Heart right ventricle (tissue), 16 donors: ENCODE data around the gene OLIG1. TPM values are rescaled to one million over a fixed set of nuclear protein-coding genes. Genes with fewer than 3 reads are reported as not detected.

Source experiments
- ATAC-seq, 8 donors: fragments of 200-7000 bp; cut with Tn5 transposase; one replicate each; pipeline ENCODE4 v1.9.1; 2020; ENCODE audit warnings: mild to moderate bottlenecking in 8 of 8, moderate library complexity in 8 of 8, moderate number of reproducible peaks in 1 of 8
- DNase-seq, 2 donors: peaks; one replicate each; pipeline ENCODE4 v3.0.0-alpha.2; 2020
- H3K27ac ChIP-seq, 10 donors: fragments of 200-600 bp; sonication (generic) in 2 of 10; one replicate each; pipeline versions ENCODE4 v1.5.0 to v1.8.0; 2020 to 2022; ENCODE audit warnings: mild to moderate bottlenecking in 3 of 10
- H3K27me3 ChIP-seq, 7 donors: fragments of 200-600 bp; one replicate each; pipeline ENCODE4 v1.8.0; 2021 to 2022; ENCODE audit warnings: mild to moderate bottlenecking in 2 of 7
- H3K36me3 ChIP-seq, 9 donors: fragments of 200-600 bp; sonication (generic) in 1 of 9; one replicate each; pipeline versions ENCODE4 v1.5.0 to v1.8.0; 2020 to 2022; ENCODE audit warnings: mild to moderate bottlenecking in 2 of 9
- H3K4me1 ChIP-seq, 9 donors: fragments of 200-600 bp; sonication (generic) in 1 of 9; one replicate each; pipeline versions ENCODE4 v1.5.0 to v1.8.0; 2020 to 2022; ENCODE audit warnings: mild to moderate bottlenecking in 4 of 9
- H3K4me3 ChIP-seq, 10 donors: fragments of 200-600 bp; sonication (generic) in 2 of 10; one replicate each; pipeline versions ENCODE4 v1.5.0 to v1.8.0; 2020 to 2022; ENCODE audit warnings: mild to moderate bottlenecking in 7 of 10, moderate library complexity in 2 of 10
- H3K9me3 ChIP-seq, 11 donors: fragments of 200-600 bp in 10 of 11; sonication (generic) in 2 of 11; one replicate each; pipeline versions ENCODE4 v1.5.0 to v1.8.0; 2013 to 2022; ENCODE audit warnings: mild to moderate bottlenecking in 2 of 11, control low read depth in 1 of 11, moderate library complexity in 1 of 11
- WGBS, 2 donors: extraction: QIAGEN DNeasy Blood & Tissue Kit; methylation state at CpG; one replicate each; pipeline ENCODE4 v1.1.7; 2013; ENCODE audit warnings: inconsistent platforms in 1 of 2; 5-methylcytosine and 5-hydroxymethylcytosine counted together
- intact Hi-C, 10 donors: fragments of 100-400 bp; cut with DNase I; formaldehyde crosslinking; loops; one replicate each; pipeline versions ENCODE4 v1.11.1 to v1.14.2; 2022
- polyA plus RNA-seq, 2 donors: library from polyadenylated mRNA; stranded (reverse); fragments of 200-250 nt; gene quantifications; one replicate each; pipeline ENCODE4 v1.2.3, GENCODE V29; 2013
- total RNA-seq, 10 donors: library from RNA; stranded (reverse); fragmentation: NEBNext Ultra II Directional in 3 of 10; extraction: Animal tissue kit (Norgen Biotek cat#: 25700) in 3 of 10; gene quantifications; one replicate each; pipeline versions ENCODE4 v1.2.1 to v1.2.4, GENCODE V29; 2021 to 2023
- TF ChIP-seq, protein P1 (sequence below), 9 donors: fragments of 200-600 bp; sonication (generic) in 2 of 9; IDR thresholded peaks; one replicate each; pipeline versions ENCODE4 v1.5.0 to v1.8.0; 2021 to 2022; ENCODE audit warnings: antibody characterized with exemption in 9 of 9, mild to moderate bottlenecking in 5 of 9, moderate library complexity in 1 of 9
- donor health status: Arrhythmogenic right ventricular cardiomyopathy.
- donor health status: ischemic (EF 13 %, LVEDD 7.1; RV severe dilation, severe dysfunction).
- donor health status: healthy with polysubstance abuse.
- donor health status: DM: no; HTN: yes; CAD: no.
- donor health status: DM: no; HTN: no; CAD: no.
- donor health status: ischemic (EF 25% LVEDD 6.9; RV normal size, moderate dysfunction).
- donor health status: ischemic (EF 25% LVEDD 5.7; RV mildly dilated, moderate dysfunction).
- donor health status: healthy.
- donor health status: DM: yes; HTN: yes; CAD: no.
- donor health status: Ischemic cardiomyopathy.
- donor health status: ischemic (EF 35%, LVEDD 5.7; RV mildly dilated, moderate dysfunction).
- donor health status: nonischemic (EF 11% LVEDD 7.7; RV severe dilation, severe dysfunction).
- donor health status: DM: yes; HTN: yes; CAD: no.
- donor health status: PGD.
- donor health status: ischemic (EF 29% LVEDD 5.4; RV normal size, mild dysfunction).
- donor health status: nonischemic (EF 23%, LVEDD 6.1; RV moderate dilation, normal function).

OLIG1 gene
- total and polyA plus RNA-seq, 12 donors, result 0.09 to 0.49 (median 0.12) TPM; not detected in 8

DNA sequence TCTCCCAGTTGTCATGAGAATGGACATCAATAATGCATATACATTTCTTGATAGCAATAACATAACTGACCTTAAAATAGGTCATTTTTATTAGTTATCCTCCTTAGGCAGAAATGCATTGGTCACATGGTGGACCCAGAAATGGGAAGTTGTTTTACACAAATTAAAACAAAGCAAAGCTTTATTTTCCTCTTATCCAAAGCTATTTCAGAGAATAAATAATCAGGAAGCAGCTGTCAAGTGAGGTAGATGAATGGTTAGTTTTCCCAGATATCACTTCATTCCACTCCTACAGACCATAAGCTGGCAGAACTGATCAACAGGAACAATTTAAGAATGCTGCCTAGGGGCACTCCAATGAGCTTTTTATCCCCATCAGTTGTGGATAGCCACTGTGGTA lies 16.0 kb upstream of the OLIG1 start:
- no peak for ATAC-seq
- Histone ChIP-seq H3K27ac (no peak overlapping the region), H3K36me3 (no peaks in the 10 kb centered on the region), H3K4me3 (no peak overlapping the region), H3K4me1 (peaks cover 0 to 23% (median 6%) of the 10 kb centered on the region in 9 donors), H3K9me3 (no peaks in the 10 kb centered on the region), H3K27me3 (peaks cover 0 to 41% (median 4%) of the 10 kb centered on the region in 7 donors)
- TF ChIP-seq, protein P1, sequence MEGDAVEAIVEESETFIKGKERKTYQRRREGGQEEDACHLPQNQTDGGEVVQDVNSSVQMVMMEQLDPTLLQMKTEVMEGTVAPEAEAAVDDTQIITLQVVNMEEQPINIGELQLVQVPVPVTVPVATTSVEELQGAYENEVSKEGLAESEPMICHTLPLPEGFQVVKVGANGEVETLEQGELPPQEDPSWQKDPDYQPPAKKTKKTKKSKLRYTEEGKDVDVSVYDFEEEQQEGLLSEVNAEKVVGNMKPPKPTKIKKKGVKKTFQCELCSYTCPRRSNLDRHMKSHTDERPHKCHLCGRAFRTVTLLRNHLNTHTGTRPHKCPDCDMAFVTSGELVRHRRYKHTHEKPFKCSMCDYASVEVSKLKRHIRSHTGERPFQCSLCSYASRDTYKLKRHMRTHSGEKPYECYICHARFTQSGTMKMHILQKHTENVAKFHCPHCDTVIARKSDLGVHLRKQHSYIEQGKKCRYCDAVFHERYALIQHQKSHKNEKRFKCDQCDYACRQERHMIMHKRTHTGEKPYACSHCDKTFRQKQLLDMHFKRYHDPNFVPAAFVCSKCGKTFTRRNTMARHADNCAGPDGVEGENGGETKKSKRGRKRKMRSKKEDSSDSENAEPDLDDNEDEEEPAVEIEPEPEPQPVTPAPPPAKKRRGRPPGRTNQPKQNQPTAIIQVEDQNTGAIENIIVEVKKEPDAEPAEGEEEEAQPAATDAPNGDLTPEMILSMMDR (IDR thresholded peaks at IDR 0.05), result no peak
- DNase-seq, result no peak
- intact Hi-C loops, result no loop called here

DNA sequence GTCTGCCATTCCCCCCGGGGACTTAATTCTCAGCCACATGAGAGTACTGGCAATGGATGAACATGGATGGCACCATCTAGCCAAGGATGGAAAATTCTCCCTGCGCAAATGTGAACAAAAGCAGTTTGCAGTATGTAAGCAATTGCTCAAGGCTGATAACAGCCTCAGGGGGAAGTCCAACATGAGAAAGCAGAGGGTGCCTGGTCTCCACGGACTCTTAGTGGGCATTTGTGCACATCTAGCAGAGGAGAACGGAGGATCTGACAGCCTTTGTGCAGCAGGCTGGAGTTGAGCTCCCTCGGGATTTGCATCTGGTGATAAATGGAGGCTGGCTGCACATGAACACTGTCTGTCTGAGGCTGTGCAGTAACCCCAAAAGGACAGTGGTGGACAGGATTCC lies 13.9 kb upstream of the OLIG1 start:
- Histone ChIP-seq H3K27me3 (peaks cover 0 to 38% (median 11%) of the 10 kb centered on the region in 7 donors), H3K4me1 (peaks cover 0 to 39% (median 9%) of the 10 kb centered on the region in 9 donors), H3K4me3 (no peak overlapping the region), H3K27ac (no peak overlapping the region), H3K36me3 (no peaks in the 10 kb centered on the region), H3K9me3 (no peaks in the 10 kb centered on the region)
- TF ChIP-seq, protein P1 (IDR thresholded peaks at IDR 0.05), result no peak
- ATAC-seq (no peak), DNase-seq (no peak)
- WGBS, 2 donors, result 65 to 82% methylated on average over 5 of the region's 5 CpGs
- intact Hi-C loops, result no loop called here

DNA sequence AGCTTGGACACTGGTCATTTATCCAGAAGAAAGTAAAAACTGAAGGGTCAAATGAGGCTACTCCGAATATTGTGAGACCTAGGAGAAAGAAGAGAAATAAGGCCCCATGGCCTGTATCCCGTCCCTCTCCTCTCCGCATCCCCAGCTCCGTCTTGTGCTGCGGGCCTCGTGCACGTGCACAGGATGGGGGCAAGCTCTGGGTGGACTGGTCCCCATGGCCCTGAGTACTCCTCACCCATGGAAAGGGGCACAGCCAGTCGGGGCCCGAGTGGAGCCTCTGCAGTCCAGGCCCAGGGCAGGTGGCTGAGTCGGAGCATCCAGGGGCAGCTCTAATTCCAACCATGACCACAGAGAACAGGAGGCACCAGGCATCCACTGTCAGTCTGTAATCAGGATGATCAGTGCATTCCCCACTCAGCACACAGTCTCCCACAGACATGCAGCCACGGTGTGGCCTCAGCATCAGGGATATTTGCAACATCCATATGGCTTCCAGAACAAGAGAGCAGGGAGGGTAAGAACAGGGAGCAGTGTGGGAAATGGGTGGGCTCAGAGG lies 12.5 kb upstream of the OLIG1 start:
- Histone ChIP-seq H3K4me3 (no peak overlapping the region), H3K27me3 (peaks cover 0 to 47% (median 21%) of the 10 kb centered on the region in 7 donors), H3K27ac (no peak overlapping the region), H3K4me1 (peaks cover 0 to 39% (median 9%) of the 10 kb centered on the region in 9 donors), H3K36me3 (no peaks in the 10 kb centered on the region), H3K9me3 (no peaks in the 10 kb centered on the region)
- ATAC-seq (no peak), DNase-seq (no peak)
- 87 to 92% methylated on average over 11 of the region's 11 CpGs for WGBS, 2 donors
- intact Hi-C loops, result no loop called here
- TF ChIP-seq, protein P1 (IDR thresholded peaks at IDR 0.05), result no peak

DNA sequence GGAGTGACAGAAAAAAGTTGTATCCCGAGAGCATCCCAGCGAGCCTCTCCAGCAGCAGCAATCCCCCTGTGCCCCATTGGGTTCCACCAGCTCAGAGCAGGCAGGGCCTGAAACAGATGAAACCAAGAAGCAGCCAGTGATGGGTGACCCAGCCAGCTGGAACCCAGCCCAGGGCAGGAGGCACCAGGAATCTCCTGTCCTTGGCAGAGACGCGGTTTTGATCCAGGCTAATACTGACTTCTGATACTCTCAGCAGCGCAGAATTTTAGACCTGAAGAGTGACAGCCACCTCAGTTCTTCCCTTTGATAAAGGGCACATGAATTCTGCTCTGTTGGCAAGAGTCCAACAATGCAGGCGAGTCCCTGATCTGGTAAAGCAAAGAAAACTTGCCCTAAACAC lies 11.4 kb upstream of the OLIG1 start:
- Histone ChIP-seq H3K9me3 (no peaks in the 10 kb centered on the region), H3K27me3 (peaks cover 0 to 49% (median 29%) of the 10 kb centered on the region in 7 donors), H3K4me3 (no peak overlapping the region), H3K36me3 (no peaks in the 10 kb centered on the region), H3K4me1 (peaks cover 0 to 40% (median 9%) of the 10 kb centered on the region in 9 donors), H3K27ac (no peak overlapping the region)
- DNase-seq, result peak; percentile 62 to 71
- intact Hi-C loops, result no loop called here
- ATAC-seq, result peak; percentile 65 to 94 (median 84)
- WGBS, 2 donors, result 30 to 42% methylated on average over 6 of the region's 6 CpGs
- TF ChIP-seq, protein P1 (IDR thresholded peaks at IDR 0.05), result no peak
